ENCODE measurements around the gene PPP2R2B.

Gene PPP2R2B

GRCh38 chr5:146778795-146779194 lies 99.8 kb downstream of the PPP2R2B start:
- DNase-seq = no peak

DNA sequence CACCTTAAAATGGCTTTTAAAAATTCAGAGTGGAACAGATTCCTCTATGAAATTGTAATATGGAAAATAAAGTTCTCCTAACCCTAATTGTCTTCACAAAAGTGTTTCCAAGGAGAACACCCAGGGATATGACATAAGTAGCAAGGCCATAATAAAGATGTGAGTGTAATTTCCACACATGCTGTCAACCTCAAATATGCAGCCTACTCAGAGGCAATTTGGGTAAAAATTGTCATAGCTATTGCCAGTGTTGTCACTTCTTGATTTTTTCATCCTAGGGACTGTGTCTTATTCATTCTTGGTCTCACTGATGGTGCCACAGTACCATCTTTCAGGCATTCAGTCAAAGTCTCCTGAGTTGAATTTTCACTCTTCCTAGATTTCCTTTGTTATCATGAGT lies 100.3 kb downstream of the PPP2R2B start:
- no peak for DNase-seq

GRCh38 chr5:146772881-146773466 lies 105.6 kb downstream of the PPP2R2B start:
- DNase-seq = no peak

- no peak for DNase-seq
These were observed 107.6 kb downstream of the PPP2R2B start for GRCh38 chr5:146770980-146771379.

DNA sequence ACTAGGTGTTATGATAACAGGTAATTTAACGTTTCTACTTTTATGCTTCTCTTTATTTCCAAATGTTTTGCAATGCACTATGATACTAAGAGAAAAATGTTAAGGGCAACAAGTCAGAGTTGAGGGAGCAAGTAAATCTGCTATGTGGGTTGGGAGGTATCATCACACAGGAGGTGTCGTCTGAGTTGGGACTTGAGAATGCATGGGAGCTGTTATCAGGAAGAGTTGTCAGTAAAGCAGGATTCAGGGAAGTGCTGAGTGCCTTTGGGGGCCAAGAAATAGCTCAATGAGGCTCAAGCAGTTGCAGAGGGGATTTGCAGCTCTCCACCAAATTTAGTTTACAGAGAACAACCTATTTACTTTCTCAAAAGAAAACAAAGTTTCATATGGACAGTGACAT lies 108.0 kb downstream of the PPP2R2B start:
- DNase-seq = no peak

- DNase-seq = no peak
These were observed 111.0 kb downstream of the PPP2R2B start for GRCh38 chr5:146767534-146767933.

DNA sequence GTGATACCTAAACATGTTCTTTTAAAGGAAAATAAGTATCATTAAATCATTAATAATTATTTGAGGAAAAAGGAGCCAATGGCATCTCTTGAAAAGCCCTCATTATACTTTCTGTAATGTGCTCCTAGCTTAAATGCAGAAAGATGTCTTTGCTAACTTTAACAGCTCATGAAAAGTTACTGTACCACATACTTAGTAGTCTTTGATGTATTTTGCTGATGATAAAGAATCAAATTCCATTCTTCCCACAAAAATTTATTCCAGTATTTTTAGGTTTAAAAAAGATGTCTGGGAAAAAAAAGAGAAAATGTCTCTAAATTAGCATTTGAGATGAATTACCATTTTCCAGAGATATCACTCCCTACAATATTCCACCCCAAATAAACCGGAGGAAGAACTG lies 112.5 kb downstream of the PPP2R2B start:
- DNase-seq = no peak

GRCh38 chr5:146765089-146765832 lies 113.3 kb downstream of the PPP2R2B start:
- no peak for DNase-seq

- no peak for DNase-seq
These were observed 115.7 kb downstream of the PPP2R2B start for GRCh38 chr5:146762830-146763229.

DNA sequence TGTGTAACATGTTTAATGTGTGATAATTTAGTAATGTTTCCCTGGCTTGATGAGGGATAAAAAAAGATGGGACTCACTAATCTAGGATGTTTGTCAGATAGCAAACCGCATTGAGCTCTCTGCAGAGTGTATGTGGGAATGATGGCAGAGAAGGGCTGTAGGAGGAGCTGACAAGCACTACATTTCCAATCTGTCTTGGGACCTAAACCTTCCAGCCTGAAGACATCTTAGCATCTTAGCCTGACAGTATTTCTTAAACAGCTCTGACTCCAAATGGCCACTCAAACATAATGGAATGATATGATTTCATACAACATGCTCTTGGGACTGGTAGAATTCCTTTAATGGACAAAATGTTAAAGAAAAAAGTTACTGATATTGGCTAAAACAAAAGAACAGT lies 116.7 kb downstream of the PPP2R2B start:
- no peak for DNase-seq

DNA sequence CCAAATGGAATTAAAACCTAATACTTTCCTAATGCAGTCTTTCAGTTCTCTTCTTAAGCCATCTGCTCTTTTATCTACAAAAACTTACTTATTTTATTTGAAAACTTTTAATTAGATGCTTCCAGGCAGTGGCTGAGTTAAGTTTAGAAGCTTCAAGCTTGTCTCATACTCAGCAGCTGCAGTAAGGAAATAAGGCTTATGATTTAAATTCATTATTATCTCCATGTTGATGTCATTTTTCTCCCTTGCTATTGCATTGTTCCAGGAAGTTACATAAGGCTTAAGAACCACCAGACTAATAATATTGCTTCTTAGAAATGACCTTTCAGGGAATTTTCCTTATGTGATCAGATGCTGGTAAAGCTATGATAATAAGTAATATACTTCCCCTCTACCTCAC lies 119.6 kb downstream of the PPP2R2B start:
- no peak for DNase-seq

DNA sequence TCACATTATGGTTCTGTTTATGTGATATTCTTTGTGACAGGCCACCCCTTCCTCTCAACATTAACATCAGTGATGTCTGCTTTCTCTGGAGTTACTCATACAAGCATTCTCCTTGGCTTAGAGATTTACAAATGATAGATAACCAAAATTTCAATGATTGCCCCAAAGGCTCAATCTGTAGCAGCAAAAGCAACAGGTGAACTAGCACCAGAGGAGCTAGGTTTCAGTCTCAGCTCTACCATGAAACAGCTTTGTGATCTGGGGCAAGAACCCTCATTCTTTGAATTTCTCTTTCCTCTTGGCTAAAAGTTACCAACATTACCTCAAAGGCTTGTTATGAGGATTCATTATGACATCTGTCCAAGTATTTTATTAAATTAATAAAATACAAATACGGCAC lies 120.5 kb downstream of the PPP2R2B start:
- DNase-seq = no peak

DNA sequence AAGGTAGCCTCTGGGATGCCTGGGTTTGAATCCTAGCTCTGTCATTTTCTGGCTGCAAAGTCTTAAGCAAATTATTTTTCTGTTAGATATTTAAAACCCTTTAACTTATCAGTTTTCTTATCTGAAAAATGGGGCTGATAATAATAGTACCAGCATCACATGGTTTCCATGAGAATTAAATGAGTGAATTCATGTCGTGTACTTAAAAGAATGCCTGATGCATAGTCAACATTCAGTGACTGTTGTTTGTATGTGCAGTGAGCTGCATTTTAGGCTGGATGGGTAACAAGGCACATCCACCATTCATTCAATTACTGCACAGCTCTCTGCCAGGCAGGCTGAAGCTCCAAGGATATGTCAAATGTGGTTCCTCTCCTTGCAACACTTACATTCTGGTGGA lies 122.0 kb downstream of the PPP2R2B start:
- no peak for DNase-seq

GRCh38 chr5:146755793-146756192 lies 122.8 kb downstream of the PPP2R2B start:
- no peak for DNase-seq

DNA sequence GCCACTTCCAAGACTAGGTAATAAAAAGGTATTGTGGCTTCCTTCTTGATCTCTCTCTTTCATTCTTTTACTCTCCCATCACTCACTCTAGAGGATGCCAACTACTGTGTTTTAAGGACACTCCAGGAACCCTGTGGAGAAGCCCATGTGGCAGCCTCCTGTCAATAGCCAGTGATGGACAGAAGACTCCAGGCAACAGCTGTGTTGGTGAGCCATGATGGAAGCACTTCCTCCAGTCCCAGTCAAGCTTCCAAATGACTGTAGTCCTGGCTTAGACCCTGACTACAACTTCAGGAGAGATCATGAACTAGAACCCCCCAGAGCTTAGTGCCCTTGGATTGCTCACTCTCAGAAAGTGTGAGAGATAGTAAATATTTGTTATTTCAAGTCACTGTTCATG lies 123.9 kb downstream of the PPP2R2B start:
- DNase-seq = no peak

DNA sequence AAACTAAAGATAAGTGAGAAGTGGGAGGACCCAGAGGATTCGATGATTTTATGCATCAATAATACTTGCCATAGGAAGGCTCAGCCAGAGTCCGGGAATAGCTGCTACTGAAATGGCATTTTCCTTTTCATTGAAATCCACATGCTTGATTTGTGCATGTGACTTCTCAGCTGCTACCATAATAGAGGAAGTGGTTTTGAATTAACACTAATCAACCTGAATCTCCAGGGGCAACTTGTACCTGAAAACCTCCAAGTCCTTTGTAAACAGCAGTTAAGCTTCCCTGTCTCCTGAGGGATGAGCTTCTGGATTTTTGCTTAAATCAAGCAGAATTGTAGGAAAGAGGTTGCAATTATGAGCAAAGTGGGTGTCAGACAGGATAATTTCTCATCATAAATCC lies 124.9 kb downstream of the PPP2R2B start:
- no peak for DNase-seq

DNA sequence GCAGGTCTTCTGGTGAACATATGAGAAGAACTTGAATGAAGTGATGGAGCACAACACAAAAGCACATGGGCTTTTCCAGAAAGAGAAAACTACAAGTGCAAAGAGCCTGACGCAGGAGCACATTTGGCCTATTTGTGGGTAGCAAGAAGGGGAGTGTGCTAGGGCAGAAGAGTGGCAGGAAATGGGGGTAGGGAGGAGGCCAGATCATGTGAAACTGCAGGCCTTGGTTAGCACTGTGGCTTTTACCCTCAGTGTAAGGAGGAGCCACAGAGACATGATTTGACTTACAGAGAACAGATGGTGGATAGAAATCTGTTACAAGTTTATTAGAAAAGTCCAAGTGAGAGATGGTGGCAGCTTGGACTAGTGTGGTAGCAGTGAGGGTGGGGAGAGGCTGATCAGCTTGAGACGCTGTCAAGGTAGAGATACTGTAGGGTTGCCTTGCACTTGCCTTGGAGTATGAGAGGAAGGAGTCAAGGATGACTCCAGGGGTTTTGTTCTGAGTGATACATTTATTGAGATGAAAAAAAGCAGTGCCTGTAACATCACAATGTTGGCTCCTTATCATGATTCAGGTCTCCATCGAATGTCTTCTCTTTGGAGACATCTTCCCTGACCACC lies 126.7 kb downstream of the PPP2R2B start:
- DNase-seq = no peak

DNA sequence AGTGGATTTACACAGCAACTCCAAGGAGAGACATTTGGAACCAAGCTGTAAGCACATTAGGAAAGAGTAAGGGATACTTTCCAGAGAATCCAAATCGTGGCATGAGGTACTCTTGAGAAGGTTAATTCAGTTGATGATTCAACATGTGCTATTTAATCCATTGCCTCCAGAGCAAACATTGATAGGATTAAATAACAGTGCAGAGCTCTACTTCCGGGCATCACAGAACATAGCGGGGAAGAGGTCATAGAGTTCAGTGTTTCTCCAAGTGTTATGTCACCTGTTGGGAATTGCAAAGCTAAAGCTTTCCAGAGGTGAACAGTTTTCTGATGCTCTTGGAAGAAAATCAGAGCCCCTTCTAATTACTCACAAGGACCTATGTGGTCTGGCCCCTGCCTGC lies 127.5 kb downstream of the PPP2R2B start:
- DNase-seq = no peak

GRCh38 chr5:146748533-146748932 lies 130.0 kb downstream of the PPP2R2B start:
- no peak for DNase-seq

DNA sequence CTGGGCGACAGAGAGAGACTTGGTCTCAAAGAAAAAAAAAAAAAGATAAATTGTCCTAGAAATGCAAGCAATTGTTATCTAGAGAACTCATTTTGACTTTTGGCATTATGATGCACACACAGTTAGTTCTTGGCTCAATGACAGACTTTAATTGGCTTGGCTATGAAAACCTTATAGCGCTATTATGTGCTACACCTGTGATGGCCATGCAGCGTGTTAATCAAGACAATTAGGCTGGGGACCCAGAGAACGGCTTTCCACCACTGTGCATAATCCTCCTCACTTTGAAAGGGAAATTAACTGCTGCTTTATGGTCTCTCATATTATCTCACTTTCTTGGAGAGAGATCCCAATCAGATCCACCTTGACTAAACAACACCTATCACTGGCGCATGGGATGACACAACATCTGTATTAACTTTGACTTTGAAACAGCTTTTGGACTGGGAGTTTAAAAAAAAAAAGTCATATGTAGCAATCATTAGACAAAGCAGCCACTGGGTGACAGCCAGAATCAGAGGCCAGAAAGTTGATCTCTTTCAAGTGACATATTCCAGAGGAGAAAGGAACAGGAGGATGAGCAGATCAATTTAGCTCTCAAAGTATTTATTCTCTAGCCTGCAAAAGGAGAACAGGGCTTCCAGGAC lies 132.5 kb downstream of the PPP2R2B start:
- DNase-seq = no peak

GRCh38 chr5:146744068-146744745 lies 134.3 kb downstream of the PPP2R2B start:
- DNase-seq = no peak

- DNase-seq = no peak
These were observed 143.5 kb downstream of the PPP2R2B start for GRCh38 chr5:146734936-146735577.

DNA sequence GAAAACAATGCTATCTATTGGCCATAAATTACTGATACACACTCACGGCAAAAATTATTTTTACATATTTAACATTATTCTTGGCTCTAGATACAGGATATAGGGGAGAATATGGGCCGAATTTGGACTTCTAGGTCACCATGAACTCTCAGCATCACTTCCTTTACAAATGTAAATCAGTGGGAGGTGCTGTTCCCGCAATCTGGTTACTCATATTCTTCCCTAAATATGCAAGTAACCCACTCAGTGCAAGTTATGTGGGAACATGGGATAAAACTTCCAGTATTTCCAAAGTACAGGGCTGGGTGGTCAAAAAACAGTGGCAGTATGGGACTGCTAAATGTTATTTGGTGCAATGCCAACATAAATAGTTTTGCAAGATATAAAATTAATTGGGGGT lies 145.6 kb downstream of the PPP2R2B start:
- DNase-seq = no peak

Data from OCI-M1 (cell line).